Ovary (tissue), 3 donors: ENCODE data around the gene NEDD4.

Source experiments
- CTCF ChIP-seq, 3 donors: fragments of 450-650 bp in 2 of 3; fragments of 200-600 bp in 1 of 3; IDR thresholded peaks; one replicate each; pipeline versions ENCODE4 v1.5.1 to v1.8.0; 2016 to 2022; ENCODE audit warnings: antibody characterized with exemption in 3 of 3, mild to moderate bottlenecking in 1 of 3
- EP300 ChIP-seq: sonication (generic); formaldehyde crosslinking; IDR thresholded peaks from one replicate; pipeline ENCODE4 v1.6.1; 2017; ENCODE audit warnings: antibody characterized with exemption
- POLR2A ChIP-seq: fragments of 450-650 bp; IDR thresholded peaks from one replicate; pipeline ENCODE4 v1.6.1; 2017; ENCODE audit warnings: antibody characterized with exemption, mild to moderate bottlenecking, moderate library complexity
- donor health status: DM: no; HTN: no; CAD: no.

- TF ChIP-seq CTCF (IDR thresholded peaks at IDR 0.05) = no peak
- TF ChIP-seq POLR2A = no peak
- no peak for TF ChIP-seq EP300
Measured at GRCh38 chr15:56042031-56042430, 48.6 kb upstream of the NEDD4 start.
